Stimulated activated CD4-positive, alpha-beta T cell treated with anti-CD3 and anti-CD28 coated beads, Interleukin-1b, Interleukin-23, amount 100 ng/mL, for 4 hours (primary cell): ENCODE results near the gene ZER1.

ENCODE experiments used
- DNase-seq, 2 donors: peaks; one replicate each; pipeline ENCODE4 v3.0.0-alpha.2; 2020; ENCODE audit warnings: low read depth in 2 of 2

Gene ZER1

GRCh38 chr9:128735373-128735772 lies 36.4 kb downstream of the ZER1 start:
- no peak for DNase-seq

DNA sequence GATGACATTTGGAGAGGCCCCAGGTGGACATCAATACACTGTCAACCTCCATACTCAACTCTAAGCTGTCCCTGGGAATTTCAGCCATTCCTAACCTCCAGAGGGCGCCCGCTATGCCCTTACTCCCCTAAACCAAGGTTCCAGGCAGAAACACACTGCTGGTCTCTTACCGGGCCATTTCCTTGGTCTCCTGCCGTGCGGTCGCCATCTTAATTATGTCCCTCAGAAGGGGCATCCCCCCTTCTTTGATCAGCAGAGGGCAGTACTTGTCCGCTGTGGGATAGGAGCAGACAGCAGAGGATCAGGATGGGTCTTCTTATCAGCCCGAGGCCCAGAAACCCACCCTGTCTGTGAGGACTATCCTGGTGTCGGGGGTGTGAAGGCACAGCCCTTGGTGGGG lies 38.5 kb downstream of the ZER1 start:
- DNase-seq, result no peak

DNA sequence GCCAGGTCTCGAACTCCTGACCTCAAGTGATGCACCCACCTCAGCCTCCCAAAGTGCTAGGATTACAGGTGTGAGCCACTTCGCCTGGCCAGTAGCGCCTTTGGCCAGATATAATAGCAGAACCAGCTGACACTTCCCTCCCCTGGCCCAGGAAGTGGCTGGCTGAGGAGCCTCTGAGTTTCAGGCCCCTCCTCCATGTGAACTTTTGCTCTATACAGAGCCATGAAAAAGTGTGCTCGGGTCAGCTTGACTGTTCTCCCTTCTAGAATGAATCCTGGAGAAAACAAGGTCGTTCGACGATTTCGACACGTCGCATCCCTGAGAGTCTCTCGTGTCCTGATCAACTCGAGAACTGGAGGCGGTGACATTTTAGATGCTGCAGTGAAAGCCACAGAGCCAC lies 39.2 kb downstream of the ZER1 start:
- no peak for DNase-seq

- DNase-seq, result no peak
Observed at GRCh38 chr9:128731691-128732090, 40.0 kb downstream of the ZER1 start.

DNA sequence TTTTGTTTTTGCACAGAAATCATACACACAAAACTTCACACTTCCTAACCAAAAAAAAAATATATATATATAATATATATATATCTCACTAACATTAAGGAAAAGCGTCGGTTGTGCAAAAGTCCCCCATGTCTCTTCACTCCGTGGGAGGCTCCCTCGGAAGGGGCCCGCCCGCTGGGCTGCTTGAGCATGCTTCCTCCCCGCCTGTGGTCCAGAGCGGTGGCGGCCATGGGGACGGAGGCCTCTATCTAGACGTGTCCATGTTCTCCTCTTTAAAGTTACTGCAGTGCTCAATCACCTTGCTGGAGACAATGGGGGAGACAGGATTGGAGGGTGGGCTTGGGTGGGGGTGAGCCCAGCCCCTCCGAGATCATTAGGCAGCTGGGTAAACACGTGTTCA lies 40.6 kb downstream of the ZER1 start:
- DNase-seq, result no peak

- DNase-seq, result no peak
Observed at GRCh38 chr9:128729766-128730517, 41.8 kb downstream of the ZER1 start.

- DNase-seq, result no peak
Observed at GRCh38 chr9:128729302-128729701, 42.4 kb downstream of the ZER1 start.

DNA sequence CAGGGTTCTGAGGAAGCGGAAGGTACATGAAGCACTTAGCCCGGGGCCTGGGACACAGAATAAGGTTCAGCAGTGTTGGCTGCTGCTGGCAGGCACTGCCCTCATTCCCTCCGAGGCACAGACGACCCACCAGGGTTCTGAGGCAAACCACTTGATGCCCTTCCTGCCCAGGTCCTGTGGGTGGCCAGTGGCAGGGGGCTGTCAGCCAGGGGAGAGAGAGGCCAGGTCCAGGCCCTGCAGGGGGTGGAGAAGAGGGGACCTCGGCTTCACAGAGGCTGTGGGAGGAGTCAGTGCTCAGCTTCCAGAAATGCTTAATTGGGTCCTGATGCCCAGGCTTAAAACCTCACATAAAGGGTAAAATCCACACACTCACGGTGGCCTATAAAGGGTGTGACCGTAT lies 43.4 kb downstream of the ZER1 start:
- no peak for DNase-seq

- no peak for DNase-seq
Observed at GRCh38 chr9:128727640-128728248, 44.0 kb downstream of the ZER1 start.

DNA sequence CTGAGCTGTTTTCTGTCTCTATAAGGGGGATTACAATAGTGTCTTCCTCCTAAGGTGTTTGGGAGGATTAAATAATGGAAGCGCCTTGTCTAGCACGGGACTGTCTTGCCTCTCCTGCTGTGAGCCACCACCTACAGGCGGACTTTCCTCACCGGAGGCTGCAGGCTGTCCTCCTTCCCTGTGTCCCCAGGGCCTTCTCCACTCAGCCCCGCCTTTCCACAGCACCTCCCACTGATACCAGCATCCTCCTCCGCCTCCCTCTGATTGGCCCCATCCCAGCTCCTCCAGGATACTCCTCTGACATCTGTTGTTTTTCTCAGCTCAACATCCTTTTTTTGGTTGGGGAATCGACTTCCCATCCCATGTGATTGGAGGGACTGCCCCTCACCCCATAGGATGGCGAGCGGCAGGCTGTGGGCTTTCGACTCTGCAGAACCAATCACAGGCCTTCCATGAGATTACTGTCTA lies 46.9 kb downstream of the ZER1 start:
- DNase-seq, result no peak

GRCh38 chr9:128723866-128724743 lies 47.6 kb downstream of the ZER1 start, which contains the start of gene ZDHHC12:
Gene ZDHHC12, minus strand, starts transcription at chr9:128724127. Its CDS starts 34 bp downstream, at chr9:128724093.
- peak; percentile 97 to 98 for DNase-seq

- peak in 1 of 2 donors; percentile 3 for DNase-seq
Observed at GRCh38 chr9:128723352-128723865, 48.3 kb downstream of the ZER1 start.

DNA sequence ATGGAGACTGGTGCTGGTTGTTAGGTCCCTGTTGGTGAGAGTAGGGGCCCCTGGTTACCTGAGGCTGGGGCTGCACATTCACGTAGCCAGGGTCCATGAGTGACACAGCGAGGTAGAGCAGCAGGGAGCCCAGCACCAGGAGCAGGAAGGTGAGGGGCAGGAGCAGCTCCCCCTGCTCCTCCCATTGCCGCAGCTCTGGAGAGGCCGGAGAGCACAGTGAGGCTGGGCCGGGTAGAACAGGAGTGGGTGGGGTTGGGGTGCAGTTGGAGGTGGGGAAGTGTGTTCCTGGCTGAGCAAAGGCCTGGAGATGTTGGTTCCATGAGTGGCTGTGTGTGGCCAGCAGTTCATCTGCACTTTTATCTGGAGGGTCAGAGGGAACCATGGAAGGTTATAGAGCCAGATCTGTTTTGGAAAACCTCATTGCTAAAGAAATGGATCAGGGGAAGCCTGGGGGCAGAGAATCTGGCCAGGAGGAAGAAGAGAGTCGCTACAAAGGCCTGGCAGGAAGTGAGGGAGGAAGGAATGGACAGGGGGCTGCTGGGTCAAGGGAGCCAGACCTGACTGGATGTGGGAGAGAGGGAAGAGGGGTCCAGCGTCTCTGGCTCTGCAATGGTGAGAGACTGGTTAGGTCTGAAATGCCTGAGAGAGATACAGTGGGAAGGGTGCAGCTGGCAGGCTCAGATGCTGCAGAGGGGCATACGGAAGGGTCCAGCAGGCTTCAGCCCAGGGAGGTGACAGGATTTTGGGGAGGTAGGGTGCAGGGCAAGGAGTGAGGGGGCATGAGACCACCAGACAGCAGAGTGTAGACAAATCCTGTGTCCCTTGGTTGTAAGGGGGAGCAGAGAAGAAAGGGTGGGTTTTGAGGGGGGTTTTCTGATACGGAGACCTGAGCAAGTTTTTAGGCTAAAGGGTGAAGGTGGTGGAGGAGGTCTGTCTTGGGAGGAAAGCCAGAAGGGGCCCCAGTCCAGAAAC lies 49.1 kb downstream of the ZER1 start:
- DNase-seq, result no peak

- no peak for DNase-seq
Observed at GRCh38 chr9:128721487-128722010, 50.2 kb downstream of the ZER1 start.

DNA sequence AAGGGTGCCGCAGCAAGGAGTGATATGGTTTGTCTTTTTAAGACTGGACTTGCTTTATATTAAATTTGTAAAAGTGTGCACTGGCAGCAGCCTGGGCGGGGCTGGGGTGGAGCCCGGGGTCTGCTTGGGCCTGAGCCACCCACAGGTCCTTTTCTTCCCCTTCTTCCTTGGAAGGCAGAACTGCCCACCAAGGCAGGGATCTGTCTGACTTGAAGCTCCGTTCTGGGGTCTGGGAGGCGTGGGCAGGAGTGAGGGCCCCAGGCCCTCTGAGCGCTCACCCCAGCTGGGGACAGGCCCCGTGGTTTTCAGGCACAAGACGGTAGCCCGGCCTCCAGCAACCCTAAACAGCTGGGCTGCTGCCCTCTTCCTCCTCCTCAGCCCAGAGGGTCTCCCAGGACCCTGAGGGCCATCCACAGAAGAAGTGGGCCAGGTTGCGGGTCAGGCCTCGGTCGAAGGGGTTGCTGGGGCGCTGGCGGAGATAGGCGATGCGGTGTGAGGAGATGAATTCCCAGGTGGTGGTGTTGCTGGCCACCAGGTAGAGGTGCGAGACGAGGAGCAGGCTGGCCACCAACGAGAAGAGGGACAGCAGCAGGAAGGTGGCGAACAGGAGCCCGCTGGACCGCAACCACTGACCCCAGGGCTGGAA lies 50.8 kb downstream of the ZER1 start:
- no peak for DNase-seq

- no peak for DNase-seq
Observed at GRCh38 chr9:128719919-128720605, 51.7 kb downstream of the ZER1 start.

GRCh38 chr9:128718475-128718874 lies 53.3 kb downstream of the ZER1 start:
- no peak for DNase-seq

DNA sequence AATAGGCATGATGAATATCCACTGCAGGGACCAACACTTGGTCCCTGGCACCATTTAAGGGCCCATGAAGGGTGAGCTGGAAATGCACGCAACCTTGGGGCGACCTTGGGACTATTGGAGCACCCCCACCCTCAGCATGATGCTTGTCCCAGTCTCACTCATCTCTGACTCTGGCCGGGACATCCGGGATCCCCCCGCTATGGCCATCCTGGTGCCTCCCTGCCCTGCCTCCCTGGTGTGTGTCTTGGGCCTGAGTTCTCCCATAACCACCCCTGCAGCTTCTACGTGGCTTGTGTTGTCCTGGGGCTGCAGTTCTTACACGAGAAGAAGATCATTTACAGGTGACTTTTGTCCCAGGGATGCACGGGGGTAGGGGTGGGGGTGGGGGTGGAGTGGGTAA lies 53.7 kb downstream of the ZER1 start:
- DNase-seq, result no peak

DNA sequence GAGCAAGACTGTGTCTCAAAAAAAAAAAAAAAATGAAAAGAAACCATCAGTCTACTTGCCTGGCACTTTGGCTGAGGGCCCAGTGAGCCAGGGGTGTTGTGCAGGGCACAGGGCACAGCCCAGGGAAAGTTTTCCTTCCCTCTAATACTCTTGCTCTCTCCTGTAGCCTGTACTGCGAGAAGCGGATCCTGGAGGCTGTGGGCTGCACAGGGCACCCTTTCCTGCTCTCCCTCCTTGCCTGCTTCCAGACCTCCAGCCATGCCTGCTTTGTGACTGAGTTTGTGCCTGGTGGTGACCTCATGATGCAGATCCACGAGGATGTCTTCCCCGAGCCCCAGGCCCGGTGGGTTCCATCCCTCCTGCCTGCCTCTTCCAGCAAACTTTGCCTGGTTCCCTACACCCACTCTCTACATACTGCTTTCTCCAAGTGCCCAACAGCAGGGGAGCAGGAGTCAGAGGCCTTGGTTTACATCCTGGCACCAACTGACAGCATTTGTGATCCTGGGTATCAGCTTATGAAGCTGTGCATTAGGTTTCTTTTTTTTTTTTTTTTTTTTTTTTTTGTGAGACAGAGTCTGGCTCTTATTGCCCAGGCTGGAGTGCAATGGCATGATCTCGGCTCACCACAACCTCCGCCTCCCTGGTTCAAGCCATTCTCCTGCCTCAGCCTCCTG lies 55.0 kb downstream of the ZER1 start:
- no peak for DNase-seq
